Tibial nerve (tissue), 4 donors: ENCODE measurements around the gene MLLT1.

ENCODE experiments used
- EP300 ChIP-seq, 2 donors: sonication (generic); formaldehyde crosslinking; IDR thresholded peaks; one replicate each; pipeline ENCODE4 v1.6.1; 2017; ENCODE audit warnings: antibody characterized with exemption in 2 of 2, mild to moderate bottlenecking in 1 of 2
- POLR2A ChIP-seq, 2 donors: fragments of 450-650 bp; IDR thresholded peaks; one replicate each; pipeline ENCODE4 v1.6.1; 2017; ENCODE audit warnings: antibody characterized with exemption in 2 of 2, mild to moderate bottlenecking in 2 of 2, moderate library complexity in 2 of 2
- TF ChIP-seq, protein P1 (sequence below), 5 experiments: fragments of 200-600 bp in 3 of 5; fragments of 450-650 bp in 2 of 5; sonication (generic) in 3 of 5; IDR thresholded peaks; one replicate each; pipeline ENCODE4 v1.5.1; 2016 to 2019; ENCODE audit warnings: antibody characterized with exemption in 5 of 5, mild to moderate bottlenecking in 3 of 5, moderate library complexity in 2 of 5

DNA sequence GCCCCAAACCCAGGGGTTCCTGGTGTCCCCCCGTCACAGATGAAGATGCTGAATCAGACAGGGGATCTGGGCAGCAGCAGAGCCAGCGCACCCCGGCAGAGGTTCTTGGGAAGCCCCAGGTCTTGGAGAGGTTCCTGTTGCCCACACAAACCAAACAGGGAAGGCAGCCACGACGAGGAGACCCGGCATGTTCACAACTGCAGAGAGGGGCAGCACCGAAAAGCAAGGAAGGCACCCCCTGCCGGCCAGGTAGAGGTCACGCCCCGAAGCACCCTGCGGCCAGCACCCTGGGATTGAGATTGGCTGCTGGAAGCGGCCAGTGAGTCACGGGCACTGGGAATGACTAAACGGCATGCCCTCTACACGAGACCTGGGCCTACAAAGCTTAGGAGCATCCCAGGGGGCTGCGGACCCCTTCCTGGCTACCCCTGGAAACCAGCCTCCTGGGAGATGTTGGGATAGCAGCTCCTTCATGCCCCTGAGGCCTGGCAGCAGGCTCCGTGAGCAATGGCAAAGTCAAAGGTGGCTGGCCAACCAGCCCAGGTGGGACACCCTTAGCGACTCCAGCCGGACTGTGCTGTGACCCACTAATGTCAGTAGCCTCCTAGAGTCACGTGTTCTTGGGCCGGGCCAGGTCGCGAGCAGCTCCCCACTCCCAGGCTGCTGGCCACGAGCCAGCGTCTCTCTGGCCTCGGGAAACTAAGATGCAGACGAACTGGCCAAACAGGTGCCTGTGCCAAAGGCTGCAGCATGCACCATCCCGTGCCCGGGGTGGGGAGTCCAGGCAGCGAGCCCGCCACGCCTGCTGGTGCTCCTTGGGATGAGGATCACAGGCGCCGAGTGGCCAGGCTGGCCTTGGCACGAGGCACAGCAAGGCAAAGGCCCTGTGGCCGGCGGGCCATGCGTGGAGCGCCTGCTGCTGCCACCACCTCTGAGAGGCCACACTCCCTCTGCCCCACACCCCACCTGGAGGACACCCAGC is 43.2 kb downstream of the MLLT1 start:
- TF ChIP-seq, protein P1, sequence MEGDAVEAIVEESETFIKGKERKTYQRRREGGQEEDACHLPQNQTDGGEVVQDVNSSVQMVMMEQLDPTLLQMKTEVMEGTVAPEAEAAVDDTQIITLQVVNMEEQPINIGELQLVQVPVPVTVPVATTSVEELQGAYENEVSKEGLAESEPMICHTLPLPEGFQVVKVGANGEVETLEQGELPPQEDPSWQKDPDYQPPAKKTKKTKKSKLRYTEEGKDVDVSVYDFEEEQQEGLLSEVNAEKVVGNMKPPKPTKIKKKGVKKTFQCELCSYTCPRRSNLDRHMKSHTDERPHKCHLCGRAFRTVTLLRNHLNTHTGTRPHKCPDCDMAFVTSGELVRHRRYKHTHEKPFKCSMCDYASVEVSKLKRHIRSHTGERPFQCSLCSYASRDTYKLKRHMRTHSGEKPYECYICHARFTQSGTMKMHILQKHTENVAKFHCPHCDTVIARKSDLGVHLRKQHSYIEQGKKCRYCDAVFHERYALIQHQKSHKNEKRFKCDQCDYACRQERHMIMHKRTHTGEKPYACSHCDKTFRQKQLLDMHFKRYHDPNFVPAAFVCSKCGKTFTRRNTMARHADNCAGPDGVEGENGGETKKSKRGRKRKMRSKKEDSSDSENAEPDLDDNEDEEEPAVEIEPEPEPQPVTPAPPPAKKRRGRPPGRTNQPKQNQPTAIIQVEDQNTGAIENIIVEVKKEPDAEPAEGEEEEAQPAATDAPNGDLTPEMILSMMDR (IDR thresholded peaks at IDR 0.05) = no peak
- TF ChIP-seq POLR2A (IDR thresholded peaks at IDR 0.05) = no peak
- TF ChIP-seq EP300 (IDR thresholded peaks at IDR 0.05) = no peak
